Renal cortical epithelial cell (primary cell): Measurements from ENCODE around the gene GABRG3. TPM values are rescaled to one million over a fixed set of nuclear protein-coding genes. Genes with fewer than 3 reads are reported as not detected.
A peak's percentile ranks its signal among the peaks of the same experiment; 100 is the strongest.
"Not testable (repeated sequence)": the region's sequence is repeated elsewhere in the genome, so short reads cannot be mapped to it uniquely, and the experiment has no call there.

Experiments used
- DNase-seq: peaks from one replicate; pipeline ENCODE4 v3.0.0-alpha.2; 2011; ENCODE audit warnings: low read depth
- total RNA-seq: library from RNA; depleted of rRNA; stranded (reverse); fragments of >200 nt; gene quantifications from 2 replicates; pipeline ENCODE4 v1.2.3, GENCODE V29; 2014

The GABRG3 gene
- total RNA-seq, 1 donor from 2014 or later = not detected

DNA sequence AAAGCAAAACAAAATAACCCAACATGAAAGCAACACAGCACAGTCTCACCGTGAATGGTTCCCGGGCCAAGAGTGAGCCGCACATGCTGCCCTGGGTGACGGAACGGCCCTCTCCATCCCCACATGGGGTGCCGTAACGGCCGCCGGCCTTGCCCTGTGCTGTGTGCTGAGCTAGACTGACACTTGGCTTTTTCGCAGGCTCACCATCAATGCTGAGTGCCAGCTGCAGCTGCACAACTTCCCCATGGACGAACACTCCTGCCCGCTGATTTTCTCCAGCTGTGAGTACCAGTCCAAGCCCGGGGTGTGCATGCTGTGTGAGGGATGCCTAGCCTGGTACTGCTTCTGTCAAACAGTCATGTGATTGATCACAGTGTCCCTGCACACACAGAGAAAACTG lies 357.6 kb downstream of the GABRG3 start:
- DNase-seq = no peak

DNA sequence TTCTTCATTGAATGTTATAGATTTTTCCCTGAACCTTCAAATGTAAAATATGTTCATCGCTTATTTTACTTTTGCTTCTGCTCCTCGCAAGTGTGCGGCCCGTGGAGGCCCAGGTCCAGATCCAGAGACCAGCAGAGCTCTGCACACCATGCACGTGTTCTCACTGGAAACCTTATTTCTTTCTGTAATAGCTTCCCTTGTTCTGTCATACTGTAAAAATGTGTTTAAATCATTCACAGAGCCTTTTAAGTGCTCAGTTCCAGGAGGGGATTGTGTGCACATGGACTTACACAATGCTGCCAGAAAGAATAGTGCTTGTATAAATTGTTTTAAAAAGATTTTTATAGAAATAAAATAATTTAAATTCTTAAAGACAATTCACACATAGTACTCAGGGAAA lies 359.3 kb downstream of the GABRG3 start:
- DNase-seq = no peak

DNA sequence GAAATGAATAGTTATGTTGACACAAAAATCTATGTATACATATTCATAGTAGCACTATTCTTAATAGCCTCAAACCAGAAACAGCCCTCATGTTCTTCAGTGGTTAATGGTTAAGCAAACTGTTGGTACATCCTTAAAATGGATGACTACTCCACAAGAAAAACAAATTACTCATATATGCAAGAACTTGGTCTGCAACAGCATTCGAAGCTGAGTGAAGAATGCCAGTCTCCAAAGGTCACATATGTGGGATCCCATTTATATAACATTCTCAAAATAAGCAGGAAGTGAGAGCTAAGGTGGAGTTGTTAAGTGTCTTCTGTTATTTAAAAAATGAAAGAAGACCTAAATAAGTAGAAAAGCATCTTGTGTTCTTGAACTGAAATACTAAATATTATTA lies 365.7 kb downstream of the GABRG3 start:
- DNase-seq = peak; percentile 90

DNA sequence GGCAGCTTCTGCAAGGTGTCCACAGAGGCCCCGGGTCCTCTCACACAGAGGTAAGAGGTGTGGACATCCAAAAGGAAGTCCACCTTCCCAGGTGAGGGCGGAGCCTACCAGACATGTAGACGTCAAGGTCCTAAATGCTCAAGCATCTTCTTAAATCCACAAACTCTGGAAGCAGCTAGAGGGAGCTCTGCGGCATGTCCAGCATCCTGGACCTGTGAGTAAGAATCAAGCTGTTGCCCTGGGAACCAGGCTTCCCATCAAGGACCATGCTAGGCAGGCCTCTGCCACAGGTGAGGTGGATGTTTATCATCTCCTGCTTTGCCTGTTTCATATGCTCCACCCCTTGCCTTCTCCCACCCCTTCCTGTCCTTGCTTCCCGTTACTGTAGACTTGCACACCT lies 368.2 kb downstream of the GABRG3 start:
- no peak for DNase-seq

DNA sequence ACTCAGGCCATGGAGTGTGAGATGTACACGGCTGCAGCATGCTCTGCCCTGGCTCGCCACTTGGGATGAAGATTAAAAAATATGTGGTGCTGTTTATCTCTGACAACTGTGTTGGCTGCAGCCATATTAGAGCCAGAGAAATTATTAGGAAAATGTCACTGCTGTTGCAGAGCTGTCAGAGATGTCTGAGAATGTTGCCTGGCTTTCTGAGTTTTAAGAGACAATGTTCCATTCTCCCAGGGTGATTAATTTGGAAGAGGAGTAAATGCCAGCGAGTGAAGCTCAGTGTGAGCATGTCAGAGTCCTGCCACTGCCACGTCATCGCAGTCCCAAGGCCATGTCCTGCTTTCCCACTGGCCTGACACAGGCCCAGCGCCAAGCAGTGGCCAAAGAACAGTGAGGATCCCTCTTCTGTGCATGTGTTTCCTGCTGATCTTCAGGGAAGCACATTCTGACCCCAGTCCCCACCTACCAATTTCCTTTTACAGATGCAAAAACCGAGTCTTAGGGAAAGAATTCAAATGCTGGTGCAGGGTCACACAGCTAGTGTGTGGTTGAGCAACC lies 370.9 kb downstream of the GABRG3 start:
- DNase-seq = no peak

DNA sequence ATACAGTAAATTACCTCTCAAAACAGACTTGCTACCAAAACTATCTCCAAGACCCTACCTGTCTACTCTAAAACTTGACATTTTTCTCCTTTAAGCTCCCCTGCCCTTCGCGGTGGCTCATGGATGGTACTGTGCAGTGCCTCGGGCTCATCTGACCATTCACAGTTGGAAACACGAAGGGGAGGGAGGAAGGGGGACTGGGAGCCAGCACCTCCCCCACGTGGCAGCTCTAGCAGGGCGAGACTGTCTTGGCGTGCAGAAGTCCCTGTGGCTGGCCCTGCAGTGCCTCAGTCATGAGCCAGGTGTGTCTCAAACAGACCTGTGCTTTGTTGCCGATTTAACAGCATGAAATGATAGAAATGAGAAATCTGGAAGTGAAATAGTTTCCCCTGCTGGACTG lies 372.0 kb downstream of the GABRG3 start:
- no peak for DNase-seq

DNA sequence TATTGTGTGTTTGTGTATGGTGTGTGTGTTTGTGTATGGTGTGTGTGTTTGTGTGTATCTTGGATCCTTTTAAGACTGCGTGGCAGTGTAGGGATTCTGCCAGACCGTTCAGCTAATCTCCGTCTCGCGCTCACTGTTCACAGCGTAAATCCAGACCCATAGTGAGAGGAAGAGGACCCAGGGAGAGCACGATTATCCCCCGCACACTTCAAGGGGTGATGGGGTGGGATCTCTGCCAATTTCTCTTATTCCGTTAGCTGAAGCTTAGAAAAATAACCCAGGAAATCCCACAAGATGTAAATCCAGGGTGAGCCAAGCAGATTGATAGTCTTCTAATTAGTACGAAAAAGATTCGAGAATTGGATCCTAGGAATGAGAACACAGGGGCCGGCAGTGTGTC lies 381.2 kb downstream of the GABRG3 start:
- no peak for DNase-seq

DNA sequence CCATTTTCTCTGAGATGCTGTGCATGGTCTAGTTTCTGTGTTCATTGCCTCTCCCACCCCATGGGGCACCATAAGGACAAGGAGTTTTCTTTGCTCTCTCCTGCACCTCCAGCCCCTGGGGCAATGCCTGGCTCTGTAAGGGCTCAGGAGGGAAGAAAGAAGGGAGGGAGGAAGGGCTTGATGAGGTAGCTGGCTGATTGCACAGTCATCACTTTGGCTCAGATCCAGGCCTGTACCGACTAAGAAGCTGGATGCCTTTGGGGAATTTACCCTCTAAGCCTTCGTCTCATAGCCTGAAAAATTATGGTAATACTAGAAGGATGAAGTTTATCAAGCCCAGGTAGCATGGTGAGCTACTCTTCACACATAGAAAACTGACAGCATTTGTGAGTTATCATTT lies 382.9 kb downstream of the GABRG3 start:
- DNase-seq = peak; percentile 64

DNA sequence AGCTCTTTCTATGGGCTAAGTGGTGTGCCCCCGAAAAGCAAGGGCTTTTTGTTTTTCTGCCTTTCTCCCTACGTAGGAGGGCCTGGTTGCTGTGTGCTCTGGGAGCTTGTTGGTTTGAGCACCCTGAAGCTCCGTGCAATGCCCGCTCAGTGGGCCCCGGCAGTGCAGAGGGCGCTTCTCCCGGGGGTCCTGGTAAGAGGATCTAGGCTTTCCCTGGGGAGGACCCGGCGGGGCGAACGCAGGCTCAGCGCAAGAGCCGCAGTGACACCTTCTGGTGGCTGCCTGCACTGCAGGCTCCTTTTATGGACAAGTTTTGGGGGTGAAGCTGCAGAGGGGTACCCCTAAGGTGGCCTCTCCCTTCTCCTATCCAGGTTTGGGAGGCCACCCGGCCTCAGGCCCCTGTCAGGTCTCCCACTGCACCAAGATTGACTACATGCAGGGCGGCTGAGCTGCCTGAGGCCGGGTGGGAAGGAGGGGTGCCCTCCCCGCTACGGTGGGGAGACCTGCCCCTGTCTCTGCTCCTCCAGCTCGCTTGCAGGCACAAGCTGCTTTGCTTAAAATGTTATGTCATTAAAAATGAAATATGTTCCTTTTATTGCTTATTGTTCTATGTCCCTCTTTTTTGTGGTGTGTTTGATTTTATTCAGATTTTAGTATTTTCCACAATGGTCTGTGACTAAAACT lies 387.9 kb downstream of the GABRG3 start:
- DNase-seq = no peak

DNA sequence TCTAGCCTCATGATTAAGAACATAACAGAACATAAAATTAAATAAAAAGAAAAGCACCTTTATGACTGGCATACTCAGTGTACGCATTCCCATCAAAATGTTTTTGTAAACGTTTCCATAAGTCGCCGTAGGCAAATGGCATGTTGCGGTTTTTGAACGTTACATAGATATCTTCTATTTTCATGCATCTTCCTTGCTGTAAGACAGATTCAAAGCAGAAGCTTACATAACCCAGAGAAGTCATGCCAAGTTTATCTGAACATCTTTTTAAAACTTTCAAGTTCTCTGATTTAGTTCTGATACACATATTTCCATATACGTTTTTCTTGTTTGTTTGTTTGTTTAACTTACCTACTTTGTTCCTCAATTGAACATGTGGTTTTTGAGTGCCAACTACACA lies 388.6 kb downstream of the GABRG3 start:
- no peak for DNase-seq

DNA sequence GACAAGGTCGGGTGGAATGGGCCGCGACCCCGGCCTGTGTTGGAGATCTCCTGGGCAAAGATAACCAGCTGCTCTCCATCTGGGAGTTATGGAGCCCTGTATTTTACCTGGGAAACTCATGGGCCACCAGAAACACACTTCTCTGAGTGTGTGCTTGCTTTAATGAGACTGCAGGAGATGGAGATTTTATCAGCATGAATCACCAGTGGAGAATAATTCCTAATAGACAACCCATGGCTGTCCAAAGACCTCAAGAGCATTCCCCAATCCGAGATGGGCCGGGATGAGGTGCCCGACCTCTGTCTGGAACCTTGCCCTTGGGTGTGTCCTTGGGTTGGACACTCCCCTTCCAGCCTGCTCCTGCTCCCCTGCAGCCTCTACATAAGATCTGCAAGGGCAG lies 389.3 kb downstream of the GABRG3 start:
- no peak for DNase-seq

DNA sequence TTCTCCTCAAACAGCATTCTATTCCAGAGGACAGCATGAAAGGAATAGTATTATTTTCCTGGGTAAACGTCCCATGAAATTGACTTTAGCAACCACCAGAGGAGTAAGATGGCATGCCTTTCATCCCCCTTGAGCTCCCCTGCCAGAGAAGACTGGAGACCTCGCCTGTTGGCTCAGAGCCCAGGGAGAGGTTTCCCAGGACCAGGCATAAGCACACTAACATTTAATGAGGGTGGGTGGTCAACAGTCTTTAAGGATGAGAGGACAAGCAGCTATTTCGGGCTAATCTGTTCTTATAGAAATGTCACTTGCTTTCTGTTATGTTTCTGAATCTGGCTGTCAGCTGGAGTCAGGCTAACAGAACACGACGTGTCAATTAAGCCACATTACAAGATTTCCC lies 390.5 kb downstream of the GABRG3 start:
- no peak for DNase-seq

DNA sequence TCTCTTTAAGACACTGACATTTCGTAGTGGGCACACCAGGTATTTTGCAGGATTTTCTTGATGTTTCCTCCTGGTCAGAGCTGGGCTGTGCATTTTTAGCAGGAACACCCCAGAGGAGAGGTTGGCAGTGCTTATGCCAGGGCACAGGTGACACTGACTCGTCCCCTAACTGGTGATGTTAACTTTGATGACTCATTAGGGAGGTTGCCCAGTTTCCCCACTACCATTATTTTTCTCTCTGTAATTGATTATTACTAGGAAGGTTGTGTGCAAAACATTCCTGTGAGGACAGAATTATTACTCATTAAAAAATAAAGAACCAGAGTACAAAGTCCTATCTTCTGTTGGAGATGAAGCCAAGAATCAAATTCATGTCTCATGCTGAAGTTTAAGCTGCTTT lies 394.5 kb downstream of the GABRG3 start:
- DNase-seq = no peak

DNA sequence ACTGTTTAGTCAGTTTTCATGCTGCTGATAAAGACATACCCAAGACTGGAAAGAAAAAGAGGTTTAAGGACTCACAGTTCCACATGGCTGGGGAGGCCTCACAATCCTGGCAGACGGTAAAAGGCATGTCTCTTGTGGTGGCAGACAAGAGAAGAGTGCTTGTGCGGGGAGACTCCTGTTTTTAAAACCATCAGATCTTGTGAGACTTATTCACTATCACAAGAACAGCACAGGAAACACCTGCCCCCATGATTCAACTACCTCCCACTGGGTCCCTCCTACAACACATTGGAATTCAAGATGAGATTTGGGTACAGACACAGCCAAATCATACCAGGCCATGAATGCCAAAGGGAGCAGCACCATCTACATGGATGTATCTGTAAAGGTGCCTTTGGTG lies 406.4 kb downstream of the GABRG3 start:
- not testable (repeated sequence) for DNase-seq

DNA sequence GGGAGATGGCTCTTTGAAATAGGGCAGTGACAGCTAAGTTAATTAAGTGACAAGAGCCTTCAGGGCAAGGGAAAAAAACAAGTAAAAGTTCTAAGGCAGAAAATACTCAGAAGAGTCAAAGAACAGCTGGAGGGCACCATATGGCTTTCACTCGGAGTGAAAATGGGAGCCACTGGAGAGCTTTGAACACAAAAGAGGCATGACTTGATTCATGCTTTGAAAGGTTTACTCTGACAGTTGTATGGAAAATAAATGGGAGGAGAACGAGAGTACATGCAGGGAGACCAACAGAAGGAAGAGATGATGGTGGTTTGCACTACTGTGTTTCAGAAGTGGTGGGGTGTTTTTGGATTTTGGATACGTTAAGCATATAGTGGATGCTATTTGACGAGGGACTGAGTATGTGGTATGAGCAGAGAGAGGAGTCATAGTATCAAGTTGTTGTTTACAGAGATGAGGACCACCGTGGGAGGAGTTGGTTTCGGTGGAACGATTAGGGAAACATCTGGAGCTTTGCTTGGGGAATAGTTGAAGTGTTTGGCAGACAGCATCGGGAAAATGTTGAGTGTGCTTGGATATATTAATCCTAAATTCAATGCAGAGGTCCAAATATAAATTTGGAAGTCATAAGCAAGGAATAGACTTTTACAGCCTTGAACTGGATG lies 411.5 kb downstream of the GABRG3 start:
- DNase-seq = no peak

DNA sequence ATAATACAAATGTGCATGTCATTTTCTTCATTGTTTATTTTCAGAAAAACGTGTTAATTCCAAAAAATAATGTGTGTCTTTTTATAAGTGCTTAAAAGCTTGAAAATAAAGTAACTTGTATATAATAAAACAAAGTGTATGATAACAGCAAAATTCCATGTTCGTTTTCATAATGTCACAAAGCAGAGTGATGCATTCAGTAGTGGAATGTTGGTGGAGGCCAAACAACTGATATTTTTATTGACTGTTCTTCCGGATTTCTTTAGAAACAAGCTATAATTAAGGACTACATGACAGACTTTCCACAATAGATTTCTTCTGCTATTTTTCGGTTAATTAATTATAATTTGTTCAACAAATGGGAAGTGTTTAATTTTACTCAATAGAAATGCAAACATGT lies 412.7 kb downstream of the GABRG3 start:
- no peak for DNase-seq

DNA sequence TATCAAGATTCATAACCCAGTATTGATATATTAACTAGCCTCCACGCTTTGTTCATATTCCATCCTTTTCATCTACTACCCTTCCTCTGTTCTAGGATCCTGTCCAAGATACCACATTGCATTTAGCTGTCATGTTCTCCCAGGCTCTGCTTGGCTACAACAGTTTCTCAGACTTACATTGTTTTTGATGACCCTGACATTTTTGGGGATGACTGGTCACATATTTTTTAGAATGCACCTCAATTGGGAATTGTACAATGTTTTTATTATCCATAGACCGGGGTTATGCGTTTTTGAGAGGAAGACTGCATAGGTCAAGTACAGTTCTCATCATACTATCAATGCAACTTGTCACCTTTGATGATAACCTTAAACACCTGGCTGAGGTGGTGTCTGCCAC lies 421.2 kb downstream of the GABRG3 start:
- no peak for DNase-seq

DNA sequence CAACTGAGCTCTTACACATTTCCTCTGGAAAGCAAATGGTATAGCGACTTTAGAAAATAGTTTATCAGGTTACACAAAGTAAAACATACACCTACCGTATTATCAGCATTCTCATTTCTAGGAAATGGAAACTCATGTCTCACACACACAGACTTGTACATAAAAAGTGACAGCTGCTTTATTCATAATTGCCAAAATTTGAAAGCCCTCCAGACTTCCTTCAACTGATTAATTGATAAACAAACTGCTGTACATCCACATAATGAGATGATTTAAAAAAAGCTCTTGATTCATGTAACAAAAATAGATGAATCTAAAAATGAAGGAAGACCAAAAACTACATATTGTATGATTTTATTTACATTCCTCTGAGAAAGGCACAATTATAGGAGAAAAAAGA lies 425.5 kb downstream of the GABRG3 start:
- DNase-seq = no peak

DNA sequence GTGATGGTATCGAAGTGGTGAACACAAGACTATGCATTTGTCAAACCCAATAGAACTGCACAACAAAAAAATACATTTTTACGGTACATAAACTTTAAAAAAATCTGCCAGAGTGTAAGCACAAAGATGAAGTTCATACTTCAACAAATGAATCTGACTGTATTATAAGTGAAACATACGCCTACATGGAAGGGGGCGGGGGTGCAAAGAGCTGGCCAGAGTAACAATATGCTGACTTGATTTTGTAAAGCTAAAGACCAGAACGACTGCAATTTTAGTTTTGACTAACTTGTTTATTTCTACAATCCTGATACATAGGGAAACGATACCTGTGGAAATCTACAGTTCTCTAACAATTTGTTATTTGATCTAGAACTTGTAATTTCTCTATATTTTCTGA lies 426.0 kb downstream of the GABRG3 start:
- DNase-seq = no peak

DNA sequence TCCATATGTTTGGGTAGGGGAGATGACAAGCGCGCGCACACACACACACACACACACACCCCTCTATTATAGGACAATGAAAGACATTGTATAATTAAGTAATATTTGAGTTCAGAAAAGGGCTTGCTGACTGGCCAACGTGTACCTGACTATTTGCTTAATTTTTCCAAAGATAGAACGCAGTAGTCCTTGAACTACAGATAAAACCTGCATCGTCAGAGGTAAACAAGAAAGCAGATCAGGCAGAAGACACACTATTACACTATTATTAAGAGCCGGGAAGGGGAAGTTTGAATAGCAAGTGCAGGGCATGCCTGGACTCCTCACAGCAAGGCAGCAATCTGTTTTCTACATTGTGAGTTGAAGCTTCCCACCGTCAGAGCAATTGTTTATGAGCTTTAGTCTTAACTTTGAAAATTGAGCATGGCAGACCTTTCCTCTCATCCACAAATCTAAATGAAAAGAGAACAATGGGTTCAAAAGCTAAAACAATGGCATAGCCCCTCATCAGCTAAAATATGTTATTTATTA lies 427.7 kb downstream of the GABRG3 start:
- no peak for DNase-seq

DNA sequence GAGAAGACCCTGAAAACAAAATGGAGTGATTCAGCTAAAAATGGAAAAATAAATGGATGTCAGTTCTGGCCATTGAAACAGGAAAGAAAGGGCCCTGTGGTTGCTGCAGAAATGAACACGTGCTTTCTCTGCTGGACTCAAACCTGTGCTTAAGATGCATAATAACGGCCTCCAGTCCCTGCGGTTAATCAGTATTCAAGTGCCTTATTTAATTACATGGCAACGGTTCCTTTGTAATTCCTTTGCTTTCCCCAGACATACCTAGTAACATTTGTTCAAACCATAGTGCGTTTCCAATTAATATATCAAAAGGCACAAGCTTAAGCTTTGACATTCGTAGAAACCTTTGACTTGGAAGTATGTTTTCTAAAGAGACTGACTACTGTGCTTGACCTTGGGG lies 428.3 kb downstream of the GABRG3 start:
- DNase-seq = no peak

DNA sequence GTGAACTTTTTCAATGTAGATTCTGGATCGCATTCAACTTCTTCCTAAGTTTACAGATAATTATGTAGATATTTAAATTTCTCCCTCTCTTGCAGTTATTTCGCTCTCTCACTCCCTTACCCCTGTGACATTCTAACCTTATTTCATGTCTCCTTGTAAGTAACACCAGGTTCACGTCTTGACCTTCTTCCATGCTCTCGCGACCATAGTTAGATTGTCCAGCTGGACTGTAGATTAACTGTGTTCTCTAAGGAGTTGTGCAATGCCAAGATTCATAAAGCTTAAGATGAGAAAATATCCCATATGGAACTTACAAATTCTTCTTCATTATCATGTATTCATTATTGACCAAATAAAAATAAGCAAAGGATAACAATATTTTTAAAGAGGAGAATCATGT lies 430.5 kb downstream of the GABRG3 start:
- DNase-seq = no peak

DNA sequence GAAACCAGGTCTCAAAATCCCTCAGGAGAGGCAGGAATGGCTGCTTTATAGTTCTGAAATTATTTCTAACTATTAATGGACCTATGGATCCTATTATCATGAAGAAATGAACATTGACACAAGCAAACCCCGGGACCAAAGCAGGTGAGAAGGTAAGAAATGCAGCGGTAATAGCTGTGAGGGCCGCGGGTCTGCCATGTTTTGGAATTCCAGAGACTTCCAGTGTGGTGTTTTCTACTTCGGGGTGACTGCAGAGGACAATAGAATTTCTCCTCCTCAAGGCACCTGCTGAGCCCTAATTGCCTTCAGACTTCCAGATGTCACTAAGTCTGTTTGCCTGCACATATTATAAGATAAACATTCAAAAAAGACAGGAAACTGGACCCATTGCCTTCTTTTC lies 437.4 kb downstream of the GABRG3 start:
- no peak for DNase-seq
